H9 (cell line): ENCODE results near the gene CTSL. TPM values are rescaled to one million over a fixed set of nuclear protein-coding genes. Genes with fewer than 3 reads are reported as not detected.

Experiments used
- DNase-seq: peaks from one replicate; pipeline ENCODE4 v3.0.0-alpha.2; 2017
- H2AFZ ChIP-seq: one replicate; pipeline ENCODE4 v1.6.1; 2013; ENCODE audit warnings: mild to moderate bottlenecking, low read length, control low read depth, moderate library complexity
- H2AK5ac ChIP-seq: 2 replicates; pipeline ENCODE4 v1.6.1; 2013; ENCODE audit warnings: low read length, control low read depth, mixed read lengths; ENCODE audit not compliant: insufficient read length
- H2BK120ac ChIP-seq: one replicate; pipeline ENCODE4 v1.6.1; 2013; ENCODE audit warnings: low read depth, mild to moderate bottlenecking, low read length, control low read depth, inconsistent platforms; ENCODE audit not compliant: poor library complexity, severe bottlenecking
- H2BK12ac ChIP-seq: 2 replicates; pipeline ENCODE4 v1.6.1; 2013; ENCODE audit warnings: low read length, control low read depth, mixed read lengths, low read depth; ENCODE audit not compliant: insufficient read length
- H2BK15ac ChIP-seq: 2 replicates; pipeline ENCODE4 v1.6.1; 2013; ENCODE audit warnings: low read depth, low read length, control low read depth
- H2BK20ac ChIP-seq: one replicate; pipeline ENCODE4 v1.6.1; 2013; ENCODE audit warnings: low read depth, mild to moderate bottlenecking, low read length, control low read depth, inconsistent platforms; ENCODE audit not compliant: poor library complexity, severe bottlenecking
- H2BK5ac ChIP-seq: 2 replicates; pipeline ENCODE4 v1.6.1; 2013; ENCODE audit warnings: low read length, control low read depth, mixed read lengths; ENCODE audit not compliant: insufficient read length
- H3K14ac ChIP-seq: 2 replicates; pipeline ENCODE4 v1.6.1; 2013; ENCODE audit warnings: low read length, control low read depth; ENCODE audit not compliant: insufficient read depth
- H3K18ac ChIP-seq: 2 replicates; pipeline ENCODE4 v1.6.1; 2013; ENCODE audit warnings: low read depth, mild to moderate bottlenecking, mixed read lengths, low read length, control low read depth; ENCODE audit not compliant: insufficient read length
- H3K23ac ChIP-seq: 2 replicates; pipeline ENCODE4 v1.6.1; 2013; ENCODE audit warnings: low read length, control low read depth, mixed read lengths, low read depth; ENCODE audit not compliant: insufficient read length
- H3K23me2 ChIP-seq: 2 replicates; pipeline ENCODE4 v1.6.1; 2013; ENCODE audit warnings: low read depth, mild to moderate bottlenecking, mixed read lengths, low read length, control low read depth; ENCODE audit not compliant: insufficient read length, poor library complexity, severe bottlenecking
- H3K27ac ChIP-seq: 2 replicates; pipeline ENCODE4 v1.5.1; 2013; ENCODE audit warnings: low read length, control low read depth, mixed read lengths, low read depth; ENCODE audit not compliant: insufficient read length
- H3K27me3 ChIP-seq: 2 replicates; pipeline ENCODE4 v1.6.1; 2013; ENCODE audit warnings: low read length, control low read depth, inconsistent platforms; ENCODE audit not compliant: insufficient read depth
- H3K4ac ChIP-seq: 2 replicates; pipeline ENCODE4 v1.6.1; 2013; ENCODE audit warnings: low read depth, mild to moderate bottlenecking, control low read depth, inconsistent platforms, low read length, moderate library complexity
- H3K4me1 ChIP-seq: 2 replicates; pipeline ENCODE4 v1.6.1; 2013; ENCODE audit warnings: low read length, control low read depth, inconsistent platforms; ENCODE audit not compliant: insufficient read depth
- H3K4me2 ChIP-seq: 2 replicates; pipeline ENCODE4 v1.6.1; 2013; ENCODE audit warnings: low read length, control low read depth, mixed read lengths; ENCODE audit not compliant: insufficient read length, insufficient read depth
- H3K56ac ChIP-seq: 2 replicates; pipeline ENCODE4 v1.6.1; 2013; ENCODE audit warnings: low read depth, mild to moderate bottlenecking, mixed read lengths, low read length, control low read depth; ENCODE audit not compliant: insufficient read length
- H3K79me1 ChIP-seq: 2 replicates; pipeline ENCODE4 v1.6.1; 2013; ENCODE audit warnings: low read depth, mild to moderate bottlenecking, moderate library complexity, low read length, control low read depth, inconsistent platforms; ENCODE audit not compliant: insufficient read depth, poor library complexity, severe bottlenecking
- H3K79me2 ChIP-seq: 2 replicates; pipeline ENCODE4 v1.6.1; 2013; ENCODE audit warnings: low read length, control low read depth, inconsistent platforms; ENCODE audit not compliant: insufficient read depth
- H3K9ac ChIP-seq: 2 replicates; pipeline ENCODE4 v1.6.1; 2013; ENCODE audit warnings: low read length, control low read depth, mixed read lengths; ENCODE audit not compliant: insufficient read length; ENCODE audit errors: extremely low read depth
- H3K9me3 ChIP-seq: one replicate; pipeline ENCODE4 v1.6.1; 2013; ENCODE audit warnings: low read depth, low read length, inconsistent platforms; ENCODE audit not compliant: control insufficient read depth
- H3T11ph ChIP-seq: one replicate; pipeline ENCODE4 v1.6.1; 2013; ENCODE audit warnings: mild to moderate bottlenecking, low read length, control low read depth, inconsistent platforms
- H4K20me1 ChIP-seq: one replicate; pipeline ENCODE4 v1.6.1; 2013; ENCODE audit not compliant: control insufficient read depth, insufficient read length, insufficient read depth
- H4K5ac ChIP-seq: 2 replicates; pipeline ENCODE4 v1.6.1; 2013; ENCODE audit warnings: low read depth, mild to moderate bottlenecking, mixed read lengths, low read length, control low read depth; ENCODE audit not compliant: insufficient read length
- H4K8ac ChIP-seq: replicated peaks from 2 replicates; pipeline ENCODE4 v1.6.1; 2013; ENCODE audit warnings: low read length, control low read depth, mixed read lengths, low read depth; ENCODE audit not compliant: insufficient read length
- H4K91ac ChIP-seq: 2 replicates; pipeline ENCODE4 v1.6.1; 2013; ENCODE audit warnings: low read depth, mild to moderate bottlenecking, moderate library complexity, mixed read lengths, low read length, control low read depth; ENCODE audit not compliant: insufficient read length
- H3K27ac Mint-ChIP-seq, 3 experiments: 2 replicates in 2 of 3; 3 replicates in 1 of 3; pipeline ENCODE4 v1.8.0; 2020 to 2021; ENCODE audit warnings: mixed read lengths in 3 of 3, mild to moderate bottlenecking in 1 of 3, moderate library complexity in 1 of 3
- H3K27me3 Mint-ChIP-seq: 2 replicates; pipeline ENCODE4 v1.8.0; 2021; ENCODE audit warnings: low read depth, mild to moderate bottlenecking, moderate library complexity, mixed read lengths
- H3K36me3 Mint-ChIP-seq, 3 experiments: 2 replicates in 2 of 3; 3 replicates in 1 of 3; pipeline ENCODE4 v1.8.0; 2020 to 2021; ENCODE audit warnings: low read depth in 3 of 3, mixed read lengths in 3 of 3; ENCODE audit not compliant: insufficient read depth in 1 of 3
- H3K4me1 Mint-ChIP-seq, 2 experiments: 2 replicates each; pipeline ENCODE4 v1.8.0; 2020; ENCODE audit warnings: mixed read lengths in 2 of 2
- H3K4me3 Mint-ChIP-seq, 2 experiments: 2 replicates in 1 of 2; 3 replicates in 1 of 2; pipeline ENCODE4 v1.8.0; 2020 to 2021; ENCODE audit warnings: mild to moderate bottlenecking in 2 of 2, mixed read lengths in 2 of 2, moderate library complexity in 1 of 2
- H3K9me3 Mint-ChIP-seq, 2 experiments: 2 replicates in 1 of 2; 3 replicates in 1 of 2; pipeline ENCODE4 v1.8.0; 2020; ENCODE audit warnings: mild to moderate bottlenecking in 2 of 2, mixed read lengths in 2 of 2, moderate library complexity in 1 of 2
- WGBS: extraction: QIAGEN DNeasy Blood & Tissue Kit; methylation state at CpG from one replicate; pipeline ENCODE4 v1.1.7; 2013; ENCODE audit warnings: missing lambda C conversion rate, low lambda C conversion rate, mixed read lengths; ENCODE audit not compliant: insufficient read length; ENCODE audit errors: extremely low coverage; 5-methylcytosine and 5-hydroxymethylcytosine counted together
- total RNA-seq: library from RNA; stranded (reverse); gene quantifications from 2 replicates; pipeline ENCODE4 v1.2.1, GENCODE V29; 2021
- TF ChIP-seq, protein P1 (sequence below): fragments of 200-600 bp; sonication (generic); conservative IDR thresholded peaks from 3 replicates; pipeline ENCODE4 v1.8.0; 2021; ENCODE audit warnings: antibody characterized with exemption, mild to moderate bottlenecking

Gene CTSL
- total RNA-seq, 1 experiment from 2014 or later, result 28.9 TPM

DNA sequence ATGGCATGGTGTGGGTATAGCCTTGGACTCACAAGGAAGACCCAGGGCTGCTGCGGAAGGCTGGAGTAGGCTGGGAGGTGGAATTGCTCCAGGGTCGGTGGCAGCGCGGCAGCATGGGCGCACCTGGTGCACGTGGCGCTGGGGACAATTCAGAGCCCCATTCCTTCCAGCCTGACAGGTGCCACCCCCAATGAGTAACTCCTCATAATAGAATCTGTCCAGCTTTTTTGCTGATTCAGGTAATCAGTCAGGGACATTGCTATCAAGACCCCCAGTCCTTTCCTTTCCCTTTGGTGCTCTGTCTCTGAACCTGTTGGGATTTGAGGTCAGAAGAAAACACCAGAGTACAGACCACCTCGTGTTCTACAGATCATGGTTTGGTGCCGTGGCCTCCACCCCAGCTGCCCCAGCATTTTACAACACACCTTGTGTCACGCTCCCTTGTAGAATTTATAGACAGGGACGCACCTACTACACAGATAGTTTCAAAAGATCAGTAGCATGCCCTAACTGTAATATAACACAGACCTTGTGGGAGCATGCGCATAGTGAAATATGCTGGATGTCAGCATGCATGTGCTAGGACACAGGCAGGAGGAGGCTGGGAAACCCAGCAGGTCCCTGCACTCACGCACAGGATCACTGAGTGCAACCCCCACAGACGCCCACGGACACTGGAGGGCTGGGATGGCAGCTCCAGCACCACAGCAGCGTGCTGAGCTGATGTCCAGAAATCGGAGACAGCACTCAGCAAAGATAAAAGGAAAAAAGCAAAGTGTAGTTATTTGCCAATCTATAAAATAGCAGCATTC is 47.9 kb upstream of the CTSL start:
- Histone ChIP-seq H3K27ac (no peak overlapping the region), H2BK15ac (no peak overlapping the region), H3K4me1 (no peaks in the 10 kb centered on the region), H4K20me1 (no peaks in the 10 kb centered on the region), H2BK12ac (no peak overlapping the region), H3K79me2 (no peaks in the 10 kb centered on the region), H2BK120ac (no peak overlapping the region), H3K14ac (no peak overlapping the region), H2BK5ac (no peak overlapping the region), H3K4me2 (no peak overlapping the region), H3K79me1 (no peaks in the 10 kb centered on the region), H2AFZ (no peak overlapping the region), H3K23ac (no peak overlapping the region), H4K5ac (no peak overlapping the region), H3K9me3 (no peaks in the 10 kb centered on the region), H3K27me3 (no peaks in the 10 kb centered on the region), H4K8ac (no peak overlapping the region), H4K91ac (no peak overlapping the region), H3T11ph (no peak overlapping the region), H3K4ac (no peak overlapping the region), H3K9ac (no peak overlapping the region), H3K23me2 (no peaks in the 10 kb centered on the region), H2BK20ac (no peak overlapping the region), H2AK5ac (no peak overlapping the region), H3K56ac (no peak overlapping the region), H3K18ac (no peak overlapping the region)
- Mint-ChIP-seq H3K4me1 (peaks cover 0 to 3% of the 10 kb centered on the region in 2 experiments; a peak in 1 of 4 replicates), H3K27ac (no peak overlapping the region; a peak in 1 of 7 replicates), H3K4me3 (no peak overlapping the region), H3K36me3 (peaks cover 19 to 35% (median 33%) of the 10 kb centered on the region in 3 experiments; a peak in 6 of 7 replicates), H3K27me3 (no peaks in the 10 kb centered on the region), H3K9me3 (no peaks in the 10 kb centered on the region)
- TF ChIP-seq, protein P1, sequence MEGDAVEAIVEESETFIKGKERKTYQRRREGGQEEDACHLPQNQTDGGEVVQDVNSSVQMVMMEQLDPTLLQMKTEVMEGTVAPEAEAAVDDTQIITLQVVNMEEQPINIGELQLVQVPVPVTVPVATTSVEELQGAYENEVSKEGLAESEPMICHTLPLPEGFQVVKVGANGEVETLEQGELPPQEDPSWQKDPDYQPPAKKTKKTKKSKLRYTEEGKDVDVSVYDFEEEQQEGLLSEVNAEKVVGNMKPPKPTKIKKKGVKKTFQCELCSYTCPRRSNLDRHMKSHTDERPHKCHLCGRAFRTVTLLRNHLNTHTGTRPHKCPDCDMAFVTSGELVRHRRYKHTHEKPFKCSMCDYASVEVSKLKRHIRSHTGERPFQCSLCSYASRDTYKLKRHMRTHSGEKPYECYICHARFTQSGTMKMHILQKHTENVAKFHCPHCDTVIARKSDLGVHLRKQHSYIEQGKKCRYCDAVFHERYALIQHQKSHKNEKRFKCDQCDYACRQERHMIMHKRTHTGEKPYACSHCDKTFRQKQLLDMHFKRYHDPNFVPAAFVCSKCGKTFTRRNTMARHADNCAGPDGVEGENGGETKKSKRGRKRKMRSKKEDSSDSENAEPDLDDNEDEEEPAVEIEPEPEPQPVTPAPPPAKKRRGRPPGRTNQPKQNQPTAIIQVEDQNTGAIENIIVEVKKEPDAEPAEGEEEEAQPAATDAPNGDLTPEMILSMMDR, result no peak
- no peak for DNase-seq
- no CpG with 5 or more reads among the region's 17 CpGs for WGBS
